ENCODE data around the gene AFF4. TPM values are rescaled to one million over a fixed set of nuclear protein-coding genes. Genes with fewer than 3 reads are reported as not detected.

The AFF4 gene
- total RNA-seq, 2 donors from 2014 or later: 107 to 108 TPM

GRCh38 chr5:132895719-132896305 is 67.6 kb downstream of the AFF4 start:
- no peak for DNase-seq
- Mint-ChIP-seq H3K36me3 (ENCODE audit: low read depth) (peaks cover 78% of the 10 kb centered on the region), H3K27me3 (ENCODE audit: insufficient read depth) (no peaks in the 10 kb centered on the region), H3K4me1 (no peaks in the 10 kb centered on the region), H3K27ac (no peak overlapping the region), H3K4me3 (no peak overlapping the region), H3K9me3 (no peaks in the 10 kb centered on the region)
- Histone ChIP-seq H3K4me1 (ENCODE audit: control insufficient read depth, insufficient read depth, low read length) (no peaks in the 10 kb centered on the region), H3K27me3 (ENCODE audit: control insufficient read depth, insufficient read depth, low read length, poor library complexity, severe bottlenecking) (no peaks in the 10 kb centered on the region), H3K27ac (ENCODE audit: low read depth, low read length) (no peak overlapping the region), H3K9me3 (ENCODE audit: control insufficient read depth, low read length) (peaks cover 5% of the 10 kb centered on the region), H3K9ac (ENCODE audit: extremely low read depth, low read length, poor library complexity, severe bottlenecking) (no peak overlapping the region), H3K36me3 (ENCODE audit: control insufficient read depth, insufficient read depth, low read length) (peaks cover 95% of the 10 kb centered on the region), H3K4me3 (ENCODE audit: low read length) (no peak overlapping the region)
- no peak for TF ChIP-seq CTCF (conservative IDR thresholded peaks at IDR 0.05)
- 96 to 100% methylated on average over 2 to 4 of the region's 4 CpGs for WGBS, 2 experiments (ENCODE audit: insufficient coverage in 1 of 2, insufficient read length in 1 of 2)

- H3K36me3 ChIP-seq (ENCODE audit: control insufficient read depth, insufficient read depth, low read length): peaks cover 94% of the 10 kb centered on the region
- no peak for DNase-seq
- no peak overlapping the region for H3K4me3 ChIP-seq (ENCODE audit: low read length)
- 96% methylated on average over 4 of the region's 4 CpGs; no CpG with 5 or more reads in 1 of the 2 experiments for WGBS, 2 experiments (ENCODE audit: insufficient coverage in 1 of 2, insufficient read length in 1 of 2)
- Mint-ChIP-seq H3K27ac (no peak overlapping the region), H3K4me1 (no peaks in the 10 kb centered on the region), H3K9me3 (no peaks in the 10 kb centered on the region), H3K36me3 (ENCODE audit: low read depth) (peaks cover 72% of the 10 kb centered on the region), H3K4me3 (no peak overlapping the region), H3K27me3 (ENCODE audit: insufficient read depth) (no peaks in the 10 kb centered on the region)
- H3K9me3 ChIP-seq (ENCODE audit: control insufficient read depth, low read length): no peaks in the 10 kb centered on the region
- H3K27ac ChIP-seq (ENCODE audit: low read depth, low read length): no peak overlapping the region
- no peaks in the 10 kb centered on the region for H3K27me3 ChIP-seq (ENCODE audit: control insufficient read depth, insufficient read depth, low read length, poor library complexity, severe bottlenecking)
- H3K4me1 ChIP-seq (ENCODE audit: control insufficient read depth, insufficient read depth, low read length): peaks cover 6% of the 10 kb centered on the region
- no peak for TF ChIP-seq CTCF (conservative IDR thresholded peaks at IDR 0.05)
- no peak overlapping the region for H3K9ac ChIP-seq (ENCODE audit: extremely low read depth, low read length, poor library complexity, severe bottlenecking)
These were observed 72.6 kb downstream of the AFF4 start for GRCh38 chr5:132890817-132891216.

DNA sequence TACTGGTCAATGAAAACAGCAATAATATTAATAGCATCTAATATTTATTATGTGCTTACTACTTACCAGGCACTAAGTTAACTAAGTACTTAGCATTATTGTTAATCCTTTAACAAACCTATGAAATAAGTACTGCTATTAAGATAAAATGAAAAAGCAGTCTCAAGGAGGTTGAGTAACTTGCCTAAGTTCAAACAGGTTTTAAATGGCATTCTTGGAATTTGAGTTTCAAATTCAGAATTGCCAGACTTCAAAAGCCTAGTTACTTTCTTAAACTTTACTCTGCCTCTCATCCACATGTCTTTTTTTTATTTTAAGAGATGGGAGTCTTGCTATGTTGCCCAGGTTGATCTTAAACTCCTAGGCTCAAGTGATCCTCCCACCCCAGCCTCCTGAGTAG is 73.9 kb downstream of the AFF4 start:
- Histone ChIP-seq H3K9me3 (ENCODE audit: control insufficient read depth, low read length) (no peaks in the 10 kb centered on the region), H3K4me3 (ENCODE audit: low read length) (no peak overlapping the region), H3K27ac (ENCODE audit: low read depth, low read length) (no peak overlapping the region), H3K27me3 (ENCODE audit: control insufficient read depth, insufficient read depth, low read length, poor library complexity, severe bottlenecking) (no peaks in the 10 kb centered on the region), H3K9ac (ENCODE audit: extremely low read depth, low read length, poor library complexity, severe bottlenecking) (no peak overlapping the region), H3K36me3 (ENCODE audit: control insufficient read depth, insufficient read depth, low read length) (peaks cover 92% of the 10 kb centered on the region), H3K4me1 (ENCODE audit: control insufficient read depth, insufficient read depth, low read length) (peaks cover 7% of the 10 kb centered on the region)
- DNase-seq: no peak
- TF ChIP-seq CTCF (conservative IDR thresholded peaks at IDR 0.05): no peak
- H3K4me3 Mint-ChIP-seq: no peak overlapping the region
- no peaks in the 10 kb centered on the region for H3K4me1 Mint-ChIP-seq
- no peaks in the 10 kb centered on the region for H3K9me3 Mint-ChIP-seq
- no peaks in the 10 kb centered on the region for H3K27me3 Mint-ChIP-seq (ENCODE audit: insufficient read depth)
- no peak overlapping the region for H3K27ac Mint-ChIP-seq
- H3K36me3 Mint-ChIP-seq (ENCODE audit: low read depth): peaks cover 68% of the 10 kb centered on the region
